ENCODE results near the gene CPSF2.

CPSF2 gene

GRCh38 chr14:92109490-92109889 lies 12.3 kb upstream of the CPSF2 start:
- no peaks in the 10 kb centered on the region for H3K36me3 ChIP-seq (ENCODE audit: control insufficient read depth in 1 of 2, insufficient read depth in 2 of 2, low read length in 2 of 2)

GRCh38 chr14:92121207-92121669 lies 531 bp upstream of the CPSF2 start:
- peak overlapping the region; percentile 96 for H3K27ac ChIP-seq (ENCODE audit: low read length)
- H3K27me3 ChIP-seq (ENCODE audit: low read depth, low read length): no peaks in the 10 kb centered on the region
- H3K9me3 ChIP-seq (ENCODE audit: control insufficient read depth in 1 of 2, low read length in 2 of 2): no peaks in the 10 kb centered on the region
- peaks cover 4% of the 10 kb centered on the region in 2 donors for H3K36me3 ChIP-seq (ENCODE audit: control insufficient read depth in 1 of 2, insufficient read depth in 2 of 2, low read length in 2 of 2)
- peaks cover 11 to 31% of the 10 kb centered on the region in 2 donors for H3K4me1 ChIP-seq (ENCODE audit: control insufficient read depth in 1 of 2, insufficient read depth in 2 of 2, low read length in 2 of 2)
- peak overlapping the region; percentile 93 to 95 for H3K4me3 ChIP-seq (ENCODE audit: low read depth in 1 of 2, low read length in 2 of 2)

More at GRCh38 chr14:92109490-92109889, 12.3 kb upstream of the CPSF2 start:
- Histone ChIP-seq H3K9me3 (ENCODE audit: control insufficient read depth in 1 of 2, low read length in 2 of 2) (no peaks in the 10 kb centered on the region), H3K4me1 (ENCODE audit: control insufficient read depth in 1 of 2, insufficient read depth in 2 of 2, low read length in 2 of 2) (peaks cover 0 to 8% of the 10 kb centered on the region in 2 donors), H3K27me3 (ENCODE audit: low read depth, low read length) (no peaks in the 10 kb centered on the region), H3K27ac (ENCODE audit: low read length) (no peak overlapping the region), H3K4me3 (ENCODE audit: low read depth in 1 of 2, low read length in 2 of 2) (no peak overlapping the region)

- Histone ChIP-seq H3K4me3 (ENCODE audit: low read depth in 1 of 2, low read length in 2 of 2) (peak overlapping the region; percentile 93 to 95), H3K36me3 (ENCODE audit: control insufficient read depth in 1 of 2, insufficient read depth in 2 of 2, low read length in 2 of 2) (peaks cover 0 to 7% of the 10 kb centered on the region in 2 donors), H3K4me1 (ENCODE audit: control insufficient read depth in 1 of 2, insufficient read depth in 2 of 2, low read length in 2 of 2) (peaks cover 11 to 31% of the 10 kb centered on the region in 2 donors), H3K27ac (ENCODE audit: low read length) (peak overlapping the region; percentile 96), H3K27me3 (ENCODE audit: low read depth, low read length) (no peaks in the 10 kb centered on the region), H3K9me3 (ENCODE audit: control insufficient read depth in 1 of 2, low read length in 2 of 2) (no peaks in the 10 kb centered on the region)
Observed at GRCh38 chr14:92122351-92122677, 545 bp downstream of the CPSF2 start.

- Histone ChIP-seq H3K9me3 (ENCODE audit: control insufficient read depth in 1 of 2, low read length in 2 of 2) (no peaks in the 10 kb centered on the region), H3K4me3 (ENCODE audit: low read depth in 1 of 2, low read length in 2 of 2) (peak overlapping the region; percentile 93 to 95), H3K4me1 (ENCODE audit: control insufficient read depth in 1 of 2, insufficient read depth in 2 of 2, low read length in 2 of 2) (peaks cover 11 to 31% of the 10 kb centered on the region in 2 donors), H3K36me3 (ENCODE audit: control insufficient read depth in 1 of 2, insufficient read depth in 2 of 2, low read length in 2 of 2) (peaks cover 0 to 5% of the 10 kb centered on the region in 2 donors), H3K27ac (ENCODE audit: low read length) (peak overlapping the region; percentile 96), H3K27me3 (ENCODE audit: low read depth, low read length) (no peaks in the 10 kb centered on the region)
Observed at GRCh38 chr14:92122761-92123160, 992 bp downstream of the CPSF2 start.

- no peaks in the 10 kb centered on the region for H3K9me3 ChIP-seq (ENCODE audit: control insufficient read depth in 1 of 2, low read length in 2 of 2)
- no peak overlapping the region for H3K4me3 ChIP-seq (ENCODE audit: low read depth in 1 of 2, low read length in 2 of 2)
- H3K4me1 ChIP-seq (ENCODE audit: control insufficient read depth in 1 of 2, insufficient read depth in 2 of 2, low read length in 2 of 2): no peaks in the 10 kb centered on the region
- no peaks in the 10 kb centered on the region for H3K27me3 ChIP-seq (ENCODE audit: low read depth, low read length)
- H3K36me3 ChIP-seq (ENCODE audit: control insufficient read depth in 1 of 2, insufficient read depth in 2 of 2, low read length in 2 of 2): peaks cover 39 to 53% of the 10 kb centered on the region in 2 donors
- no peak overlapping the region for H3K27ac ChIP-seq (ENCODE audit: low read length)
Observed at GRCh38 chr14:92134456-92134855, 12.7 kb downstream of the CPSF2 start.

GRCh38 chr14:92135269-92135668 lies 13.5 kb downstream of the CPSF2 start:
- no peaks in the 10 kb centered on the region for H3K9me3 ChIP-seq (ENCODE audit: control insufficient read depth in 1 of 2, low read length in 2 of 2)
- H3K4me3 ChIP-seq (ENCODE audit: low read depth in 1 of 2, low read length in 2 of 2): no peak overlapping the region
- H3K27ac ChIP-seq (ENCODE audit: low read length): no peak overlapping the region
- peaks cover 35 to 55% of the 10 kb centered on the region in 2 donors for H3K36me3 ChIP-seq (ENCODE audit: control insufficient read depth in 1 of 2, insufficient read depth in 2 of 2, low read length in 2 of 2)
- H3K27me3 ChIP-seq (ENCODE audit: low read depth, low read length): no peaks in the 10 kb centered on the region
- no peaks in the 10 kb centered on the region for H3K4me1 ChIP-seq (ENCODE audit: control insufficient read depth in 1 of 2, insufficient read depth in 2 of 2, low read length in 2 of 2)

GRCh38 chr14:92143309-92143708 lies 21.5 kb downstream of the CPSF2 start:
- Histone ChIP-seq H3K4me3 (ENCODE audit: low read depth in 1 of 2, low read length in 2 of 2) (no peak overlapping the region), H3K4me1 (ENCODE audit: control insufficient read depth in 1 of 2, insufficient read depth in 2 of 2, low read length in 2 of 2) (no peaks in the 10 kb centered on the region), H3K27ac (ENCODE audit: low read length) (no peak overlapping the region), H3K36me3 (ENCODE audit: control insufficient read depth in 1 of 2, insufficient read depth in 2 of 2, low read length in 2 of 2) (peaks cover 52 to 78% of the 10 kb centered on the region in 2 donors), H3K9me3 (ENCODE audit: control insufficient read depth in 1 of 2, low read length in 2 of 2) (no peaks in the 10 kb centered on the region), H3K27me3 (ENCODE audit: low read depth, low read length) (no peaks in the 10 kb centered on the region)

GRCh38 chr14:92143962-92144361 lies 22.2 kb downstream of the CPSF2 start:
- Histone ChIP-seq H3K9me3 (ENCODE audit: control insufficient read depth in 1 of 2, low read length in 2 of 2) (no peaks in the 10 kb centered on the region), H3K27ac (ENCODE audit: low read length) (no peak overlapping the region), H3K36me3 (ENCODE audit: control insufficient read depth in 1 of 2, insufficient read depth in 2 of 2, low read length in 2 of 2) (peaks cover 54 to 74% of the 10 kb centered on the region in 2 donors)

GRCh38 chr14:92144708-92145107 lies 22.9 kb downstream of the CPSF2 start:
- Histone ChIP-seq H3K4me1 (ENCODE audit: control insufficient read depth in 1 of 2, insufficient read depth in 2 of 2, low read length in 2 of 2) (no peaks in the 10 kb centered on the region), H3K36me3 (ENCODE audit: control insufficient read depth in 1 of 2, insufficient read depth in 2 of 2, low read length in 2 of 2) (peaks cover 56 to 78% of the 10 kb centered on the region in 2 donors), H3K27ac (ENCODE audit: low read length) (no peak overlapping the region), H3K9me3 (ENCODE audit: control insufficient read depth in 1 of 2, low read length in 2 of 2) (no peaks in the 10 kb centered on the region), H3K4me3 (ENCODE audit: low read depth in 1 of 2, low read length in 2 of 2) (no peak overlapping the region), H3K27me3 (ENCODE audit: low read depth, low read length) (no peaks in the 10 kb centered on the region)

More at GRCh38 chr14:92143962-92144361, 22.2 kb downstream of the CPSF2 start:
- H3K4me1 ChIP-seq (ENCODE audit: control insufficient read depth in 1 of 2, insufficient read depth in 2 of 2, low read length in 2 of 2): no peaks in the 10 kb centered on the region
- H3K27me3 ChIP-seq (ENCODE audit: low read depth, low read length): no peaks in the 10 kb centered on the region
- no peak overlapping the region for H3K4me3 ChIP-seq (ENCODE audit: low read depth in 1 of 2, low read length in 2 of 2)

GRCh38 chr14:92153581-92153980 lies 31.8 kb downstream of the CPSF2 start:
- H3K36me3 ChIP-seq (ENCODE audit: control insufficient read depth in 1 of 2, insufficient read depth in 2 of 2, low read length in 2 of 2): peaks cover 26 to 33% of the 10 kb centered on the region in 2 donors
- H3K9me3 ChIP-seq (ENCODE audit: control insufficient read depth in 1 of 2, low read length in 2 of 2): no peaks in the 10 kb centered on the region
- H3K27ac ChIP-seq (ENCODE audit: low read length): no peak overlapping the region
- H3K4me1 ChIP-seq (ENCODE audit: control insufficient read depth in 1 of 2, insufficient read depth in 2 of 2, low read length in 2 of 2): no peaks in the 10 kb centered on the region
- H3K4me3 ChIP-seq (ENCODE audit: low read depth in 1 of 2, low read length in 2 of 2): no peak overlapping the region
- no peaks in the 10 kb centered on the region for H3K27me3 ChIP-seq (ENCODE audit: low read depth, low read length)

GRCh38 chr14:92154283-92154942 lies 32.6 kb downstream of the CPSF2 start:
- Histone ChIP-seq H3K4me3 (ENCODE audit: low read depth in 1 of 2, low read length in 2 of 2) (no peak overlapping the region), H3K4me1 (ENCODE audit: control insufficient read depth in 1 of 2, insufficient read depth in 2 of 2, low read length in 2 of 2) (no peaks in the 10 kb centered on the region), H3K27me3 (ENCODE audit: low read depth, low read length) (no peaks in the 10 kb centered on the region), H3K9me3 (ENCODE audit: control insufficient read depth in 1 of 2, low read length in 2 of 2) (no peaks in the 10 kb centered on the region), H3K27ac (ENCODE audit: low read length) (no peak overlapping the region), H3K36me3 (ENCODE audit: control insufficient read depth in 1 of 2, insufficient read depth in 2 of 2, low read length in 2 of 2) (peaks cover 29 to 35% of the 10 kb centered on the region in 2 donors)

GRCh38 chr14:92160619-92161018 lies 38.9 kb downstream of the CPSF2 start:
- H3K9me3 ChIP-seq (ENCODE audit: control insufficient read depth in 1 of 2, low read length in 2 of 2): no peaks in the 10 kb centered on the region
- H3K4me3 ChIP-seq (ENCODE audit: low read depth in 1 of 2, low read length in 2 of 2): no peak overlapping the region
- H3K36me3 ChIP-seq (ENCODE audit: control insufficient read depth in 1 of 2, insufficient read depth in 2 of 2, low read length in 2 of 2): peaks cover 63 to 65% of the 10 kb centered on the region in 2 donors
- no peaks in the 10 kb centered on the region for H3K4me1 ChIP-seq (ENCODE audit: control insufficient read depth in 1 of 2, insufficient read depth in 2 of 2, low read length in 2 of 2)
- no peaks in the 10 kb centered on the region for H3K27me3 ChIP-seq (ENCODE audit: low read depth, low read length)
- H3K27ac ChIP-seq (ENCODE audit: low read length): no peak overlapping the region
